HG02885 (cell line): ENCODE measurements around the gene PCSK5.
"Not testable (repeated sequence)": the region's sequence is repeated elsewhere in the genome, so short reads cannot be mapped to it uniquely, and the experiment has no call there.

Experiments
- ATAC-seq: cut with Tn5 transposase; IDR thresholded peaks from one replicate; pipeline ENCODE4 v1.9.1; 2021; ENCODE audit warnings: mild to moderate bottlenecking; ENCODE audit not compliant: unreplicated experiment, poor library complexity

Gene PCSK5

DNA sequence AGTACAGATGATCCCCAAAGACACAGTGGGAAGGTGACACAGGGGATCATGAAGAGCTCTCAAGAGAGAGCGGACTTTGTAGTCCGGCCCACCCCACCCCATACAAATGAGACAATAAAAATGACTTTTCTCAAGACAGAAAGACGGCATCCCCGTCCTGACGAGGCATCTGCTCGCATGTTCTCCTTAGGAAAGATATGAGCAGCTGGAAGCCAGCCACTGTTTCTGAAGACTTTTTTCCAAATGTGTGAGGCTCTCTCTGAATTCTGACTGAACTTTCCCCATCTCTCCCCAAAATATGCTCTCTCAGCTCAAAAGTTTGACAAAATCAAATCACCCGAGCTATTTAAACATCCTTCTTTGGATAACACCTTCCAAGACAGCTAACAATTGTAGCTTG, 398.6 kb downstream of the PCSK5 start:
- no peak for ATAC-seq

DNA sequence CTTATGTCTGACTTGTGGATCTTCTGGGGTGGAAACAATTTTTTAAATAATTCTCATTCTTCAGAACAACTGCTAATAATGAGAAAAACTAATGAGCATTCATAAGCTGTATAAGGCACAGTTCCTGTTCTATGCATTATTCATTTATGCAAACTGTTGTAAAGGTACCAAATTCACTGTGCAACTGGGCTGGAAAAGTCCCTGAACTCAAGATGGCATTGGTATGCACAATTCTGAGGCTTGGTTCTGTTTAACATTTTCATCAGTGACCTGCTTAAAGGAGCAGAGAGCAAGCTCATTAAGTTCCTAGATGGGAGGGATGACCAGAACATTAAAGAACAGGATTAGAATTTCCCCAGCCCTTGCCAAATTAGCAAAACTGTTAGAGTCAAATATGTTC, 399.2 kb downstream of the PCSK5 start:
- no peak for ATAC-seq

DNA sequence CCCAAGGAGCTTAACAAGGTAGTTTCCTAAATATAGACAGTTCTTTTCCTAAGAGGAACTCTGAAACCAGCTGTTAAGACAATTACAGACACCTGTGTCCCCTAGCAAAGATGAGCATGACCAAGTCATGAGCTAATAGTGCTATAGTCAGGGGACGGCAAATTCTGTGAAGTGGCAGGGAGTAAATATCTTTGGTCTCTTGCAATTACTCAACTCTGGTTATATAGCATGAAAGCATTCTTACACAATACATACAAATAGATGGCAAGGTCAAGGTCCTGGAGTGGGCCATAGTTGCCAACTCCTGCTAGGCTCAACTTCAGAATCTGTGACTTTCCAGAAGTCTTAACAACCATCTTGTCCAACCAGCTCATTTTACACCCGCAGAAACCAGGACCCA, 400.1 kb downstream of the PCSK5 start:
- ATAC-seq: no peak

DNA sequence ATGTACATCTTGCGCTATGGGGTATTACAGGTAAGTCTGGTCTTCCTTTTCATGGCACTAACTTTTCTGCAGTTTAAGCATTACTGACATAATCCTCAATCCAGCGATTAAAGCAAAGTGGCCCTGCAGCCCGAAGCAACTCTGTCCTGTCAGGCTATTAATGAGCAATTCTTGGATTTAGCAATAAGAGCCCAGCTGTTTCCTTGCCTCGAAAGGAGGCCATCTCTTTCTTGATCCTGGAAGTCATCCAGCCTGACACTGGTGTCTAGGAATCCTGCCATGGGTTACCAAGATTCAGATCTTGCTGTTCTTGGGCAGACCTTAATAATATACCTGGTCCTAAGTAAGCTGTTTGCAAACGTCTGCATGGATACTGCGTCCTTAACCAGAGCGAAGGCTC, 401.8 kb downstream of the PCSK5 start:
- no peak for ATAC-seq

DNA sequence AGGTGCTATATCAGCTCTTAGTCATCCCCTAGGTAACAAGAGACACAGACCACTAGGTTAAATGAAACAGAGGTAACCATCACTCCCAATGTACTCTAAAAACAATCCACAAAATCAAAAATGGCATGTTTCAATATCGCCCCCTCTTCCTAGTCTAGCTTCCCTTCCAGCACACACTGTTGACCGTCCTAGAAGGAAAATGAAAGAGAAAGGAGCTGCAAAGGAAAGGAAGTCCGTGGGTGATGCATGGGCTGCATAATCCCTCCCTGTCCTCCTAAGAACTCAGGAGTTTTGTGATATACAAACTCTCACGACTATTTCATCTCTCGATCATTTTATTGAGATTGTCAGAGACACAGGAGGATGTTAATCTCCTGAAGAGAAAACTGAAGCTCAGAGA, 402.2 kb downstream of the PCSK5 start:
- ATAC-seq: no peak

DNA sequence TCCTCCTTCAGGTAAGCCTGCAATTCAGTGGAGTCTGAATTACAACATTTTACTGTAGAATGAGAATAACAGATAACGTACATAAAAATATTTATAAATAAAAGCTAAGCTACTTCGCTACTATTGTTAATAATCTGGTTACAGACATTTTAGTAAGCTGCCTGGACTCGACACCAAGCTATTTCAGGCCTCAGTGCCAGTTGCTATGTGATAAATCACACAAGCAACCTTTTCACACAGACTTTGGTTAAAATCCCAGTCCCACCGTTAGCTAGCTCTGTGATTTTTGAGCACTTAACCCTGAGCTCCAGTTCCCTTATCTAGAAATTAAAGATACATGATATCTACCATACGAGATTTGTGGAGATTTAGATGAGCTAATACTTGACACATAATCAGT, 403.8 kb downstream of the PCSK5 start:
- ATAC-seq: no peak

DNA sequence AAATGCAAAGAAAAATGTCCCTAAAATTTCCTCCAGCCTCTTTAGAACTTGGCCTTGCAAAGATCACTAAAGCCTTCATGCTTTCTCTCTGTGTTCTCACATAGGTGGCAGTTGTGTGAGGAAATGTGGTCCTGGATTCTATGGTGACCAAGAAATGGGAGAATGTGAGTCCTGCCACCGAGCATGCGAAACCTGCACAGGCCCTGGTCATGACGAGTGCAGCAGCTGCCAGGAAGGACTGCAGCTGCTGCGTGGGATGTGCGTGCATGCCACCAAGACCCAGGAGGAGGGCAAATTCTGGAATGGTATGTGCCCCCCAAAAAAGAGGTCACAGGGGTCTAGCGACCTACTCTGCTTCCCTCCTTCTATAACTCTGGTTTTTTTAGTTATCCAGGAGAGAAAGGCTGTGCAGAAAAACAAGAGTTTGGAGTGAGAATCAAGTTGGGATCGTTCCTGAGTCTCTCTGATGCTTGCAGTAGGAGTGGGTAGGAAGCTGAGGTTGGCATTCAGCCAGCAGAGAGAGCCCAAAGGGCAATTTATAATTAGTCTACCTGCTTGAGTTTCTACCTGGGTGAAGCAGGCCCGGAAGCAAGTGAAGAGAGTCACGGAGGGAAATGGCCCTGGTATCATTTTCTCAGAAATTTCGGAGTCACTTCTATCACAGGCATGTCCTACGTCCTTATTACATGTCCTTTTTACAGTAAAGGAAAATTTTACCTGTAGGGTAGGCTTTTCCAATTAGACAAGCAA, 406.3 kb downstream of the PCSK5 start:
- ATAC-seq: no peak

DNA sequence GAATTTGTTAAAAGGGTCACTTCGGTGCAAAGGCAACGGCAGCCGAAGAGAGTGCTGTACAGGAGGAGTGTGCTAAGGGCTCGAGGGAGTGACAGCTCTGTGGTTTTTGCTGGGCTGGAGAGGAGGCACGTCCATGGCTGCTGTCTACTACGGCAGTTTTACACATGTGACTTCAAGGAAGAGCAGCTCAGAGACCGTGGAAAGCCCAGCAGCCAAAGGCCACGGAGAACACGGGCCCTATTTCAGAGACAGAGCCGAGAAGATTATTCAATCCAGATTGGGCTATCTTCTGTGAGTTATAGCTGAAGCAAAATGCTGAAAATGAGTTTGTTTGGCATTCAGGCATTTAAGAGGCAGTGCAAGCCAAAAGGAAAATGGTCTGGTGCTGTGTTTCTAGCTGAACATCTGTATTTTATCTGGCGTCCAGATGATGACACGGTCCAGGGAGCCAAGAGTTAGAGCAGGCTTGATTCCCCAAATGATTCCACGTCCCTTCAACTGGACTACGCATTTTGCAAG, 407.3 kb downstream of the PCSK5 start:
- no peak for ATAC-seq

DNA sequence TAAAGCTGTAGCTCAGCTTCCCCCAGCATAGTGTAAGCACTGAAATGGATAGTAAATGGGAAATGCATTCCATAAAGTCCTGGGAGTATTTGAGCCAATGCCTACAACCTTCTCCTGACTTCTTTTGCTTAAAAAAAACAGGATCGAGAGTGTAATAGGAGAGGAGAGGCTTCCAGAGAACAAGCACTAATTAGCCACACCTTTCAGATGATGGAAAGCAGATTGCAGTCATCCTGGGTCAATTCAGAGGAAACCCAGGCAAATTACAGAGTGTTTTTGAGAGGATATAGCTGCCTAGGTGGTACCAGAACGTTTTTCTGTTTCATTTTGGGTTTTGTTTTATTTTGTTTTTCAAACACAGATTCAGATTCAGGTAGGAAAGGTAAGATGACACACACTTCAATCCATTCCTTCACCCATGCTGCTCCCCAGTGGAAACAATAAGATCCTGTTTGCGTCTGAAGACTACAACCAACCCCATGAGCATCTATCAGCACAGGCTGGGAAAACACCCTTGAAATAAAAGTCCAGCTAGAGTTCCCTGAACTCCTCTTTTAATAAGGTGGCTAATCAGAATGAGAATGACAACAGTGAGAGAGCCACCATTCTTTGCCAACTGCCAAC, 408.2 kb downstream of the PCSK5 start:
- ATAC-seq: no peak

DNA sequence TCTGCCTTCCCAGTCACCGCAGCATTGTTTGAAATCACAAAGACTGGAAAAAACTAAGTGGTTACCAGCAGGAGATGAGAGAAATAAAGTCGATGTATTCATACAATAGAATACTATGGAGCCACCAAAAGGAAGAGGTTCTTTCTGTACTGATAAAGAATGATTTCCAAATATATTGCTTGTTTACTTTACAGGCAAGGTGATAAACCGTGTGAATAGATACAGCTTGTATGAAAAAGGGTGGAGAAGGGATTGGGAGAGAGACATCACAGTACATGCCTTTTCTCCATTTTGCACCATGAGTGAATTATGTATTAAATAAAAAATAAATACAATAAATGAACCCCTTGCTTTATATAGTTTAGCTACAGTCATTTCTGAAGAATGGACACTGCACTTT, 412.1 kb downstream of the PCSK5 start:
- no peak for ATAC-seq

DNA sequence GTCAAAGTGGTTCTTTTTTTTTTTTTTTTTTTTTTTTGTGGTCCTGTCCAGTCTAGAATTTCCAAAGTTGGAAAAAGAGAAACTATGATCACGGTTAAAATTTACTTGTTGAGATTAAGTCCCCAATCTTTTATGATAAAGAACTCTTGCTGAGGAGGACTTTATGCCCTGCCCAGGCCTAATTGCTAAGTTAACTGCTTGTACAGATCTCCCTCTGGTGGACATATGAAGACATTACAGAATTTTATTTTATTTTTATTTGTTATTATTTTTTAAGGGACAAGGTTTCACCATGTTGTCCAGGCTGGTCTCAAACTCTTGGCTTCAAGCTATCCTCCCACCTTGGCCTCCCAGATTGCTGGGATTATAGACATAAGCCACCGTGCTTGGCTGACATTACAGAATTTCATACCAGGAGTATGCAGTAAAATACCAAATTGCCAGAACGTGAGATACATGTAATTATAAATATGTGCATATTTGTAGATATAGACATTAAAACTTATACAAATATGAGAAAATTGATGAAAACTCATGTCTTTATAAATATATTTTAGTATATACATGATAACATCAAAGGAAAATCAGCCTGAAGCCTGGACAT, 412.6 kb downstream of the PCSK5 start:
- peak; percentile 80 for ATAC-seq

DNA sequence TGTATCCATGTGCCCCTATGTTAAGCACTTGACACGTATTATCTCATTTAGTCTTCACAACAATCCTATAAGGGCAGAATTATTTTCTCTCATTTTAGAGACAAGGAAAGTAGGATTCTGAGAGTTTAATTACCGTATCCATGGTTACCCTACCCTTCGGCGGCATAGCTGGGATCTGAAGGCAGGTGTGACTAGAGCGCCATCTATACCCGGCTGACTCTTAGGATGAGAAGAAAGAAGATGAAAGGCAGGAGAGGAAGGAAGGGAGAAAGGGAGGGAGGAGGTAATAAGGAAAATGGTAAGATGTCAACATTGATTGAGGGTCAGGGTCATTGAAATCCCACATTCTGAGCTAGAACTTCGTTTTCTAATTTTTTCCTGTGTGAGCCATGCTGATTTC, 416.6 kb downstream of the PCSK5 start:
- ATAC-seq: not testable (repeated sequence)

DNA sequence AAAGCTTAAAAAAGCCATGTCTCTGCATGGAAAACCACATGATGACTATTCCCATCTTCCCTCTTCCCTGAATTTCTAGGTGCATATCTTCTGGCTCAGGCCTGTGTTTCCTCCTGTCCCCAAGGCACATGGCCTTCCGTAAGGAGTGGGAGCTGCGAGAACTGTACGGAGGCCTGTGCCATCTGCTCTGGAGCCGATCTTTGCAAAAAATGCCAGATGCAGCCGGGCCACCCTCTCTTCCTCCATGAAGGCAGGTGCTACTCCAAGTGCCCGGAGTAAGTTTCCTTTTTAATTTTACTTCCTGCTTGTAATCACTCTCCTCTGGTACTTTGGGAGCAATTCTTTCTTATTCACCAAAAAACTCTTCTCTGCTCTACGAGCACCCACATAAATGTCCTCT, 420.1 kb downstream of the PCSK5 start:
- no peak for ATAC-seq

DNA sequence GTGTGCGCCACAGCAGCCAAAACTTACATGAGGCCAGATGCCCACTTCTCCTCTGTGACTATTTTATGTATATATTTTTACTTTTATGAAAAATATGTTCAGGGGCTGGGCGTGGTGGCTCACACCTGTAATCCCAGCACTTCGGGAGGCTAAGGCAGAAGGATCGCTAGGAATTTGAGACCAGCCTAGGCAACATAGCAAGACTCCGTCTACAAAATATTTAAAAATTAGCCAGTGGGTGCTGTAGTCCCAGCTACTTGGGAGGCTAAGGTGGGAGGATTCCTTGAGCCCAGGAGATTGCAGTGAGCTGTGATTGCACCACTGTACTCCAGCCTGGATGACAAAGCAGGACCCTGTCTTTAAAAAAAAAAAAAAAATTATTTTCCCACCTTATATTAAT, 420.5 kb downstream of the PCSK5 start:
- ATAC-seq: no peak

DNA sequence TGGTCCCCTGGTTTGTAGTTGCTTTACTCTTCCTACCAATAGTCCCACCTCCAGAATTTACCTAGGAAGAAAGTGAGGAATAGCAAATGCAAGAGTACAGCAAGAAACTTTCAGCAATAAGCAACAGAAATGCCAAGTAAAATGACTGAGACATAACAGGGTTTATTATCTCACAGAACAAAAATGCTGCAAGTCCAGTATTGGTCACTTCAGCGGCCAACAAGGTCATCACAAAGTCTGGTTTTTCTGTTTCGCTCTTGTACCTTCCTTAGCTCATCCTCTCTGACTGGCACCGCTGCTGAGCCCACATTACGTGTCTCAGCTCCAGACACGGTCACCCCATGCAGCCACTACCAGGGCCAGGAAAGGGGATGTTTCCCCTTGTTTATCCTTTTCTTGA, 421.1 kb downstream of the PCSK5 start:
- ATAC-seq: no peak

DNA sequence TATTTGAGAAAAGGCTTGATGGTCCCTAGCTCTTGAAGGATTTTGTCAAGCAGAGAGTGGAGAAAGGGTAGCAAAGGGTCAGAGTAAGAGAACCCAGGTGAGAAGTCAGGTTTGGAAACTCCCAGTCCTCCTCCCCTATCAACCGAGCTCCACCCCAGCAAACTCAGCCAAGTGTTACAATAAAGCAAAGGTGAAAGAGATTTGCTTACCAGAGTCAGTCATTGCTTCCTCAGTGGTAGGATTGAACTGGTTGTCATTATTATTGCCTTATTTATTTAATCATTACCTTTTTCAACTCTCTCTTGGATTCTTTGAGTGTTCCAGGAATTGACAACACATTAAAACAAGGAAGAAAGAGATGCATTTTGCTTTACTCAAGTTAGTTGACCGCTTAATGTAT, 423.3 kb downstream of the PCSK5 start:
- ATAC-seq: no peak

DNA sequence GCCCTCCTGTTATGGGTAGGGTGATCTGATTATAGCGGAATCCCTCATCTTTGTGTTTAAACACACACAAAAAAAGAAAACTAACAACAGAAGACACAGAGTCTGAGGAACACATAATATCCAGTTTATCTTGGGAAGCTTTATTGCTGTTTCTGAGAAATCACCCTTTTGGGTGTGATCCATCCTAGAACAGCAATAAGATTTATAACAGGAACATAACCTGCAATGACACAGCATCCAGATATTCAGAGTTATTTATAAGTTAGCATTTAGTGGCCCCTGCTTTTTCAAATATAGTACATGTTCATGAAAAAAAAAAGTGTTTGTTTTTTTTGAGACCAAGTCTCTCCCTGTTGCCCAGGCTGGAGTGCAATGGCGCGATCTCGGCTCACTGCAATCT, 423.8 kb downstream of the PCSK5 start:
- no peak for ATAC-seq

DNA sequence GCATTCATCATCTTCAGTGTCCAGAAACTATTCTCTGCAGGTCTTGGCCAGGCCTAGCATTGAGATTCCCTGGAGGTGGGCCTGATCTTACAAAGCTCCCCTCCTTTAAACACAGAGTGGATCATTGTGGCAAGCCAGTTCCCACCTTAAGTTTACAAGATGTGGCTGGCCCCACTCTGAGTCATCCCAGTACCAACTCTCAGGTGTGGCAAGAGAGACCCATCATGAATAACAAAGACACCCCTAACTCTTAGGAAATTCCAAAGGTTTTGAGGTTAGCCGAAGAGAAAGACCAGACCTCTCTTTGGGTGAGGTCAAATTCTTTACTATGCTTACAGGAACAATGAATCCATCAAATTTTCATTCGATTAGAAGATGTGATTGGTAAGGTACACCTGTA, 425.6 kb downstream of the PCSK5 start:
- ATAC-seq: no peak

DNA sequence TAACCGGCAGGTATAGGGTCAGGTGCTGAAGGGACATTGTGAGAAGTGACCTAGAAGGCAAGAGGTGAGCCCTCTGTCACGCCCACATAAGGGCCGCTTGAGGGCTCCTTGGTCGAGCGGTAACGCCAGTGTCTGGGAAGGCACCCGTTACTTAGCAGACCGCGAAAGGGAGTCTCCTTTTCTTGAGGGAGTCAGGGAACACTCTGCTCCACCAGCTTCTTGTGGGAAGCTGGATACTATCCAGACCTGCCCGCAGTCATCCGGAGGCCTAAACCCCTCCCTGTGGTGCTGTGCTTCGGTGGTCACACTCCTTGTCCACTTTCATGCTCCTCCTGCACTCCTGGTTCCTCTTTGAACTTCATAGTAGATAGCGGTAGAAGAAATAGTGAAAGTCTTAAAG, 429.0 kb downstream of the PCSK5 start:
- not testable (repeated sequence) for ATAC-seq

DNA sequence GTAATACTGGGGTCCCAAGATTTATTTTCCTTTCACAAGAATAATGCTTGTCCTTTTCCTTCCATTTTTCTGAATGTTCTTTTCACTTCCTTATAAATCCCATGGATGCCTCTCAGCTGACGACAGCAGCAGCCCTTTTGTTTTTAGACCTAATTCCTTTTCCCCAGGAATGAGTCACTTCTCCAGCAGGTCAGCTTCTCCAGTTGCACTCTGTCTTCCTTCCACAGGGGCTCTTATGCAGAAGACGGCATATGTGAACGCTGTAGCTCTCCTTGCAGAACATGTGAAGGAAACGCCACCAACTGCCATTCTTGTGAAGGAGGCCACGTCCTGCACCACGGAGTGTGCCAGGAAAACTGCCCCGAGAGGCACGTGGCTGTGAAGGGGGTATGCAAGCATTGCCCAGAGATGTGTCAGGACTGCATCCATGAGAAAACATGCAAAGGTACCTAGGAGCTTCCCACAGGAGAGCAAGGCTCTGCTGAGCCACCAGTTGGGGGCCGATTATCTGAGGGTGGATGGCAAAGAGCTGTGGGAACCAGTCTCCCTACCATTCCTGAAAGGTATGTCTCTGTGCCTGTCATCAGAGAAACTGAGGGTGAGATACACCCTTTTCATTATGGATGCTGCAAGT, 430.8 kb downstream of the PCSK5 start:
- ATAC-seq: no peak

DNA sequence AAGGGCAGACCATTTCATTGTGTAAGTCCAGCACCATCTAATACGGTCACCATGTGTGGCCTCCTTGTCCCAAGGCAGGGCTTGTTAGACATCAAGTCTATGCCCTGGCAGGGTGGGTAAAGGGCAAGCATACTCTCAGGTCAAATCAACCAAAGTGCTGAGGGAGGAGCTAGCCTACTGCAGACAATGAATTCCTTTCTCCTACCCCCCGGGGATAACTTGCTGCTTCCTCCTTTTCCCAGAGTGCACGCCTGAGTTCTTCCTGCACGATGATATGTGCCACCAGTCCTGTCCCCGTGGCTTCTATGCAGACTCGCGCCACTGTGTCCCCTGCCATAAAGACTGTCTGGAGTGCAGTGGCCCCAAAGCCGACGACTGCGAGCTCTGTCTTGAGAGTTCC, 432.3 kb downstream of the PCSK5 start:
- ATAC-seq: no peak
